T-helper 2 cell (primary cell): ENCODE data around the gene CDC73.
"Not testable (repeated sequence)": the region's sequence is repeated elsewhere in the genome, so short reads cannot be mapped to it uniquely, and the experiment has no call there.

Source experiments
- DNase-seq, 5 experiments: peaks; one replicate each; pipeline versions ENCODE4 v3.0.0 to v3.0.0-alpha.2; 2012 to 2022

CDC73 gene

GRCh38 chr1:193181985-193182384, 60.2 kb downstream of the CDC73 start:
- no peak for DNase-seq

- DNase-seq: peak in 2 of 5 experiments; percentile 36 to 59
Measured at GRCh38 chr1:193183019-193183627, 61.3 kb downstream of the CDC73 start.

DNA sequence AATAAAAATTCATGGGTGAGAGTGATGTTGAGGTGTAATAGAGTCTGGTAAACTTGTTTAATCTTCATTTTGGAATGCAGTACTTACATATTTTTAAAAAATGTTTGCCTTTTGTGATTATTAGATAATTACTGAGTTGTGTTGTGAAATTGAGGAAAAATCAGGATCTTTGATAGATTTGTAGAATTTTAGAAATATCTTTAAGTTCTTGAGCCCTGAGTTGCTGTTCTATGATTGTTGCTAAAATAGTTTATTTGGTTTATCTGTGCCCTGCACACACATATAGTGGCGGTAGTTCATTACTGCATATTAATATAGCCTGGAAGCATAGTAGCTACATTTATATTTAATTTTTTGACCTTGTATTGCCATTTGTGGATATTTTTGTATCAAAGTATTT, 62.9 kb downstream of the CDC73 start:
- DNase-seq: no peak

DNA sequence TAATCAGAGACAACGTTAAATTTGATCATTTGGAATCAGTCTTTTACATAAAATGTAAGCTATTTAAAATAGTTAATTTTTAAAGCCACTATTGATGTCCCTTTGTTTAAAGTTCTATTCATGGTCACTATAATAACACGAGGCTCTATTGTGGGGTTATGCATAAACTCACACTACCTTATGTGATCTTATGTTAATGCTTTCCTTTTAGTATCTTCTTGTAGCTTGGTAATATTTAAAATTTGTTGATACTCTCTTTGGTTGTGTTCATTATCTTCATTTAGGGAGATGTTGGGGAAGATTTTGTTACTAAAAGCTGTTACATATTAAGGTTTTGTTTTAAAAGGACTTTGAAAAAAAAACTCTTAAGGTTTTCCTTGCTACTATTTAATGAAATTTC, 63.4 kb downstream of the CDC73 start:
- DNase-seq: no peak

- peak in 2 of 5 experiments; percentile 9 to 33 for DNase-seq
Measured at GRCh38 chr1:193185901-193186731, 64.3 kb downstream of the CDC73 start, which contains the start of gene B3GALT2. B3GALT2 (minus strand) TSS chr1:193186613; CDS start chr1:193181562, 5,051 bp downstream.

DNA sequence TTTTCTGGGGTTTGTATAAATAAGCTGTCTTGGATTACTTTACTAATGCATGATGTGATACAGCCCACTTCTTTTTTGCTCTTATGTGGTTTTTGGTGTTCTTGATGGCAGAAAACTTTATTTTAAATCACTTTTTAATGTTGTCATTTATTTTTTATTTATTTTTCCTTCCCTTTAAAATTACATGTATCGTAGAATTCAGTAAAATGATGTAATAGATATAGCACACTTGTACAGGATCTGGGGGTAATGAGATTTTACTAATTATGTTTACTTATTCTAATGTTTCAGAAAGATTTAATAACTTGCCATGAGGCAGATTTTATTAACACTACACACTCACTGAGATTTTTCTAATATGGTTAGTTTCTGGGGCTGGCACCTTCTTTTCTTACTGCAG, 65.3 kb downstream of the CDC73 start:
- no peak for DNase-seq

- not testable (repeated sequence) for DNase-seq
Measured at GRCh38 chr1:193188915-193189314, 67.1 kb downstream of the CDC73 start.

GRCh38 chr1:193189442-193190095, 67.7 kb downstream of the CDC73 start:
- DNase-seq: no peak

GRCh38 chr1:193190096-193190744, 68.4 kb downstream of the CDC73 start:
- peak in 1 of 5 experiments; percentile 15 for DNase-seq

- DNase-seq: no peak
Measured at GRCh38 chr1:193192586-193192985, 70.8 kb downstream of the CDC73 start.

- DNase-seq: no peak
Measured at GRCh38 chr1:193199940-193200339, 78.1 kb downstream of the CDC73 start.

DNA sequence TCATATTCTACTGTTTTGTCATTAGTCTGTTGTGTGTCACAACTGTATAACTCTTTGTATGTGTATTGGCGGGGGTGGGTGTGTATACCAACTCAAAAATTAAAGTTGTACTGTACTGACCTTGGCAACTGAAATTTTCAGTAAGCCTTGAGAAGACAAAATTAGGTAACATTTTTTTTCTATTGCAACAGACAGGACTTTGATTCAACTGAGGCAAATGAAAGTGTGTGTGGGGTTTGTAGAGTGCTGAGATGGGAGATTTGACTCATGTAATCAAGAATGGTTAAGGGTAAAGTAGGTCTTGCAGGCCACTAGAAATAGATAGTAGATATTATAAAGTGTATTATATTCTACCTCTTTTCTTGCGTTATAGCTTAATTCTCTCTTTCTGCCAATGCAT, 79.2 kb downstream of the CDC73 start:
- no peak for DNase-seq

- no peak for DNase-seq
Measured at GRCh38 chr1:193210996-193211395, 89.2 kb downstream of the CDC73 start.

DNA sequence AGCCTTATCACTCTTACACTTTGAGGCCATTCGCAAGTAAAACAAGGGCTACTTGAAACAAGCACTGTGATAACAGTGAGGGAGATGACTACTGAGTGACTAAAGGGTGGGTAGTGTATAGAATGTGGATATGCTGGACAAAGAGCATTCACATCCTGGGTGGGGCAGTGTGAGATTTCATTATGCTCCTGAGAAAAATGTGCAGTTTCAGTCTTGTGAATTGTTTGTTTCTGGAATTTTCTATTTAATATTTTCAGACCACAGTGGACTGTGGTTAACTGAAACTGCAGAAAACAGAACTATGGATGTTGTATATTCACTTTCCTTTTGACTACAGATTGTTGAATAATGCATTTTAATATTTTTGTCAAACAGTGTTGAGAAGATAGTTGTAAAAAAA, 89.7 kb downstream of the CDC73 start:
- no peak for DNase-seq

DNA sequence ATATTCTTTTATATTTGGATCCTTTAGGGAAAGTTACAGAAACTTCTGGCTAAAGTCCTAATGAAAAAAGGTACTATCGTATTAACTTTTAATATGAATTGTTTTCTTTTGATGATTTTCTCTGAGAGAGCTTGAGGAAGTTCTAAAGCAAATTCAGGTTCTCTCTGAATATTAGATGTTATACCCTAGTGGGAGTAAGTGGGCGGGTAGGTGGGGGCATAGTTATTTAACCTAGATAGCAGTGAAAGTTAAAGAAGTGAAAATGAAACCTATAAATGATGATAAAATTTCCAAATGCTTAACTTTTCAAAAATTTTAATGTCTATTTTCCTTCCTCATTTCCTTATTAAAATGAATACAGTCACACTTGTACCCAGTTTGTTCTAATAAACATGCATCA, 90.8 kb downstream of the CDC73 start:
- DNase-seq: no peak

- no peak for DNase-seq
Measured at GRCh38 chr1:193213998-193214397, 92.2 kb downstream of the CDC73 start.

DNA sequence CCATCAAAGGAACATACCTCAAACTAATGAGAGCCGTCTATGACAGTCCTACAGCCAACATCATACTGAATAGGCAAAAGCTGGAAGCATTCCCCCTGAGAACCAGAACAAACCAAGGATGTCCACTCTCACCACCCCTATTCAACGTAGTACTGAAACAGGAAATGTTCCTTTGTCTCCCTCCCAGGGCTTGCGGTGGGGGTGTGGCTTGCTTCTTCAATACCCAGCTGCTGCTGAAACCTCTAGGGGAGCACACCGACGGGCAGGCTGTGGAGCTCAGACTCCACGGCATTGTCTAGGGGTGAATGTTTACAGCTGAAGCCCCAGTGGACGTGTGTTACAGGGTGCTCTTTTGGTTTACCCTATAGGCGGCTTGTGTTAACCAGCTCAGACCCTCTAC, 95.1 kb downstream of the CDC73 start:
- no peak for DNase-seq

- no peak for DNase-seq
Measured at GRCh38 chr1:193219391-193219790, 97.6 kb downstream of the CDC73 start.

GRCh38 chr1:193221651-193222050, 99.8 kb downstream of the CDC73 start:
- no peak for DNase-seq

- DNase-seq: no peak
Measured at GRCh38 chr1:193222056-193222615, 100.3 kb downstream of the CDC73 start.

- no peak for DNase-seq
Measured at GRCh38 chr1:193229136-193229535, 107.3 kb downstream of the CDC73 start.

DNA sequence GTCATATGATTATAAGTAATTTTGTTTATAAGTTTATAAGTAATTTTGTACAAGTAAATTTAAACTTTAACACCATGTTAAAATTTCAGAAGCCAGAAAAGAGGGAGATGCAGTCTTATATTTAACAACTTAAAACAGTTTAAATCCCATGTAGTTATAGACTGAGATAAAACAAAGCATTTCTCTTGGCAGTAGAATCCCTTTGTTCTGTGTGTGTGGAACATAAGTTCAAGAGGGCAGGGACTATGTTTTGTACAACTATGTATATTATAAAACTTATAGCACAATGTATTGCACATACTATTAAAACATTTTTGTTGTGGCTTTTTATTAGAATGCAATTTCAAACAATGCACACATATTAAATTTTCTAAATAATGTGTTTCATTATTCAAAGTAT, 109.3 kb downstream of the CDC73 start:
- not testable (repeated sequence) for DNase-seq

DNA sequence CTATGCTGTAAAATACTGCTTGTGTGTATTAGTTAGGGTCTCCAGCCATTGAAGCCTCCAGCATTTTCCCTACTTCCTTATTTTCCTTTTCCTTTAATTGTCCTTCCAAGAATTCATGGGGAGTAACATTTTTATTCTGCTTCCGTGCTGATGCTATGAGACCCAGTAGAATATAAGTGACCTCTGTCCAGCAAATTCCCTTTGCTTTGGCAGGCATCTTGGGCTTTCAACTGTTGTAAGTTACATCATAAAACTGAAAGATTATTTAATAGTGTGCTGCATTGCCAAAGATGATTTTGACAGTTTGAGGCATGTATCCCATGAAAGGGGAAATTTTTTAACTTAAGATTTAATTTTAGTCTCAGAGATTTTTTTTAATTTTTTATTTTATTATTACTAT, 112.7 kb downstream of the CDC73 start:
- no peak for DNase-seq
